Measurements from ENCODE around the gene CXorf66. TPM values are rescaled to one million over a fixed set of nuclear protein-coding genes. Genes with fewer than 3 reads are reported as not detected.
"Not testable (repeated sequence)": the region's sequence is repeated elsewhere in the genome, so short reads cannot be mapped to it uniquely, and the experiment has no call there.

Gene CXorf66
- polyA plus RNA-seq (2013, experiment 1 of 2; ENCODE audit: insufficient read length), result not detected
- not detected for polyA plus RNA-seq (2013, experiment 2 of 2; ENCODE audit: insufficient read length)

- DNase-seq, result no peak
Measured at GRCh38 chrX:139965421-139965820, at the start of gene CXorf66. Gene CXorf66, minus strand, starts transcription at chrX:139965521. Its CDS starts 25 bp downstream, at chrX:139965496.

DNA sequence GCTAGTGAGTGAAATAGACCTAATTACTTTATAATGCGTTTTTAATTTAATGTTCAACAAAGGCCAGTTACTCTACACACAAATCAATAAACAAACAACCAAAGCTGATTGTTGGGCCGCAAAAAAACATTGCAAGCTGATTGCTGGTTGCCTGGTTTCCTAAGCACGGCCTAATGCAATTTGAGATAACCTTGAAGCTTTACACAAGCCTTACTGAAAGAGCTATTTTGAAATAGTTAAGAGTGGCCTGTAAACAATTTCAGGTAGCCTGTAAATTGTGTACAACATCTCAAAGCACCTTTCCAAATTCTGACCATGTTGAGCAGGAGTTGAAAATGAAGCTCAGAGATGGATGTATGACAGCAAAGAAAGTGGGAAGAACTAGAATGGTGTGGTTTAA lies 17.5 kb upstream of the CXorf66 start:
- no peak for DNase-seq

GRCh38 chrX:139974471-139974870 lies 9.2 kb upstream of the CXorf66 start:
- DNase-seq, result no peak

DNA sequence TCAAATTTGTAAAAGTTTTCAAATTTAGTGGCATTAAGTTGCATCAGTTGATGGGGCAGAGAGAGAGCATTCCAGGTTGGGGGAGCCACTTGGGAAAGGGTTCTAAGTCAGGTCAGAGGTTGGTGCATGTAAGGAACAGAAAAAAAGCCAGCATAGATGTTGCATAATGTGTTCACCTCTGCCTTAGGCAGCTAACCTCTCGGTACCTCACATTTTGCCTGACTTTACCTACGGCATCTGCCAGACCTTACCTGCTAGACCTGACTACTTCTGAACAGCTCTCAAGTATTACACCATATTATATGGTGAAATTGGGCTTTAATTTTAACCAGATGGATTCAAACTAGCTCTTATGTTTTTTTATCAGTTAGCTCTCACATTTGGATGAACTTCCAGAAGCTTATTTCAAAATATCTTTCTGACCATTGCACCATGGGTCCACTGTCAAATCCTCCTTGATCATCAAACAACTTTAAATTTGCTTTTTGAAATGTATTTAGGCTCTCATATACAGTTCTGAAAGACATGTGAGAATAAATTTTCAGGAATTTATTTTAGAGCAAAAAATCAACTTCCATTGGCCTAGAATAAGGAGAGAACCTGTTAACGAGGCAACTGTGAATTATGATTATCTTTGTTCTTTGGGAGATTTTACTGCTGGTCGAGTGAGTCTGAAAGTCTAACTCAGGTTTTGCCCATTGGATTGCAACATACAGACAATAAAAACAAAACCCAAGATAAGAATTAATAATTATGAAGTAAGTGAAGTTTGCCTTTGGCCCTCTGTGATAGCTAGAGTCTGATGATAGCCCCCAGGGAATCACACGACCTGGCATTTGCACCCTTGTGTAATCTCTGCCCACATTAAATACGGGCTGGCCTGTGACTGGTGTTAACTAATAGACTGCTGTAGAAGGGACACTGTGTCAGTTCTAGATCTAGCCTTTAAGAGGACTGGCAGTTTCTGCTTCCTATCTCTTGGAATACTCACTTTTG lies 7.6 kb upstream of the CXorf66 start:
- DNase-seq, result no peak

GRCh38 chrX:139972113-139972512 lies 6.8 kb upstream of the CXorf66 start:
- no peak for DNase-seq

- DNase-seq, result no peak
Measured at GRCh38 chrX:139971394-139971749, 6.1 kb upstream of the CXorf66 start.

- no peak for DNase-seq
Measured at GRCh38 chrX:139969286-139969685, 4.0 kb upstream of the CXorf66 start.

- DNase-seq, result no peak
Measured at GRCh38 chrX:139967750-139968149, 2.4 kb upstream of the CXorf66 start.

DNA sequence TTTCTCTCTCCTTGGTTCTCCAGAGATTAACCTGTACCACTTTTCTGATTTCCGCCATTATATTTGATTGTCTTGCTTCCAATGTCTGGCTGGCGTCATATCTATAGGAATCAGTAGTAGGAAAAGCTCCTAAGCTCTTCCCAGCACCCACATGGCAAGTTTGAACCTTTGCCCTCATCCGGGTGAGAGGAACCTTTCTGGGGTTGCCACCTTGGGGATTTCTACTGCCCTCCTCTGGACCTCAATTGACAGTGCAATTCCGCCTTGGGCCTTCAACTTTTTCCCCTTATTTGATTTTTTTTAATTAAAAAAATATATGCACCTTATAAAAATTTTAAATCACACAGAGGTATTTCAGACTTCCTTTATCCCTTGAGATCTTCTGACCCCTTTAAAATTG lies 2.0 kb upstream of the CXorf66 start:
- no peak for DNase-seq

DNA sequence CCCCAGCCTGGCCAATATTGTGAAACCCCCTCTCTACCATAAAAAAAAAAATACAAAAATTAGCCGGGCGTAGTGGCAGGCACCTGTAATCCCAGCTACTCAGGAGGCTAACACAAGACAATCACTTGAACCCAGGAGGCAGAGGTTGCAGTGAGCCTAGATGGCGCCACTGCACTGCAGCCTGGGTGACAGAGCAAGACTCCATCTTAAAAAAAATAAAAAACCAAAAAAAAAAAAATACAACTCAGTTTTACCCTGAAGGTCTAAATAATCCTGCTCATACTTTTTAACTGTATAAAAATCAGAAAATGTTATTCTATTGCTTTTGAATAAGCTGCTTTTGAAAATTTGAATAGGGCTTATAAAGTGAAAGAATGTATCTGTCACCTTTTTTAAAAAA lies 838 bp upstream of the CXorf66 start:
- not testable (repeated sequence) for DNase-seq

DNA sequence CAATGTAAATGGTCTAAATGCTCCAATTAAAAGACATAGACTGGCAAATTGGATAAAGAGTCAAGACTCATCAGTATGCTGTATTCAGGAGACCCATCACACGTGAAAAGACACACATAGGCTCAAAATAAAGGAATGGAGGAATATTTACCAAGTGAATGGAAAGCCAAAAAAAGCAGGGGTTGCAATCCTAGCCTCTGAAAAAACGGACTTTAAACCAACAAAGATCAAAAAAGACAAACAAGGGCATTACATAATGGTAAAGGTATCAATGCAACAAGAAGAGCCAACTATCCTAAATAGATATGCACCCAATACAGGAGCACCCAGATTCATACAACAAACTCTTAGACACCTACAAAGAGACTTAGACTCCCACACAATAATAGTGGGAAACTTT lies 4.2 kb downstream of the CXorf66 start:
- not testable (repeated sequence) for DNase-seq

DNA sequence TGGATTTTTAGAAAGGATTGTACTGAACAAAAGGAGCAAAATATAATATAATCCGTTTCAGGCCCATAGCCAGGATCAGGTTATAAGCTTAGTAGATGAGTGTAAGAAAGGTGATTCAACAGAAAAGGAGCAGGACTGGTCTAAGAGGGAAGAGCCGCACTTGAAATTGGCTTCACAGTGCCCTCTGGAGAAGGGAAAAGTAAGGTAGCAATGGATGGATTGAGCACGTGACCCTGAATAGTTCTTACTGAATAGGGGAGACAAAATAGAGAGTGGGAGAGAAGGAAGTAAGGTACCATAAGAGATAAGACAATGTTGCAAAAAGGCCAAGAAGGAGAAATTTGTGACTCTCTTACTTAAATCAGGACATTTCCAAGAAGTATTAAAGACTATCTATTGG lies 15.6 kb downstream of the CXorf66 start:
- no peak for DNase-seq

DNA sequence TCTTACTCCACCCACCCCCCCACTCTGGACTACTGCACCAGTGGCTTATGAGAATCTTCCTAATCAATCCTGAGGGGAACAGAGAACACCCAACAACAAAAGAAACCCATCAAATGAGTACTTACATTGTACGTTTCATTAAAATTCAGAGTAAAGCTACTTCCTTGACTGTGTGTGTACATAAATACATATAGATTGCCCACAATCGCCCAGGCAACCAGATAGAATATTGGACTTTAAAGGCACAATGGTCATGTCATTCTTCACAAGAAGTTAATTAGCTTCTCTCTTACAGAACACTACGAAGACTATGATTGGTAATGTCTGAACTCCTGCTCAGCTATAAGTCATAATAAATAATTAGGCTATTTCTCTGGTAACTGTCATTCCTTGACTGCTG lies 20.2 kb downstream of the CXorf66 start:
- no peak for DNase-seq

- DNase-seq, result no peak
Measured at GRCh38 chrX:139936259-139936658, 29.1 kb downstream of the CXorf66 start.

- no peak for DNase-seq
Measured at GRCh38 chrX:139933904-139934303, 31.4 kb downstream of the CXorf66 start.

GRCh38 chrX:139932901-139933796 lies 32.2 kb downstream of the CXorf66 start, which contains the start of gene ATP11C:
Gene ATP11C, minus strand, starts transcription at chrX:139933053. Its CDS starts 1,011 bp downstream, at chrX:139932042.
- peak; percentile 92 for DNase-seq

GRCh38 chrX:139932073-139932900 lies 33.0 kb downstream of the CXorf66 start:
- DNase-seq, result peak; percentile 33

DNA sequence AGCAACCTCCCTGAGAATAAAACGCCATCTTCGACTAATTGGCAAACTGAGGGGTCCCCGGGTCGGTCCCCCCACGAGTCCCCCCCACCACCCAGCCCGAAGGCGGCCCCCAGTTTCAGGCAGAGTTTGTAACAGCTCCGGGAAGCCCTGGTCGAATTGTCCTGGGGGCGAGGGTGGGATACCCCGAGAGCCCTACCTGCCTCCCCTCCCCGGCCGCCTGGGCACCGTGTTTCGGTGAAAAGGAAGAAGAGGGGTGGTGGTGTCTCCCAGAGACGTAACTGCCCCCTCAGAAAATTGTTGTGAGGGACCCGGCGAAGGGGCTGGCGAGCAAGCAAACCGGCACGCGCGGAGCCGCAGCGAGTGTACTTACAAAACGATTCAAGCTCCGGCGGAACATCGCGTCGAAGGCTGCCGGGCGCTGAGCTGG lies 33.7 kb downstream of the CXorf66 start:
- DNase-seq, result no peak

DNA sequence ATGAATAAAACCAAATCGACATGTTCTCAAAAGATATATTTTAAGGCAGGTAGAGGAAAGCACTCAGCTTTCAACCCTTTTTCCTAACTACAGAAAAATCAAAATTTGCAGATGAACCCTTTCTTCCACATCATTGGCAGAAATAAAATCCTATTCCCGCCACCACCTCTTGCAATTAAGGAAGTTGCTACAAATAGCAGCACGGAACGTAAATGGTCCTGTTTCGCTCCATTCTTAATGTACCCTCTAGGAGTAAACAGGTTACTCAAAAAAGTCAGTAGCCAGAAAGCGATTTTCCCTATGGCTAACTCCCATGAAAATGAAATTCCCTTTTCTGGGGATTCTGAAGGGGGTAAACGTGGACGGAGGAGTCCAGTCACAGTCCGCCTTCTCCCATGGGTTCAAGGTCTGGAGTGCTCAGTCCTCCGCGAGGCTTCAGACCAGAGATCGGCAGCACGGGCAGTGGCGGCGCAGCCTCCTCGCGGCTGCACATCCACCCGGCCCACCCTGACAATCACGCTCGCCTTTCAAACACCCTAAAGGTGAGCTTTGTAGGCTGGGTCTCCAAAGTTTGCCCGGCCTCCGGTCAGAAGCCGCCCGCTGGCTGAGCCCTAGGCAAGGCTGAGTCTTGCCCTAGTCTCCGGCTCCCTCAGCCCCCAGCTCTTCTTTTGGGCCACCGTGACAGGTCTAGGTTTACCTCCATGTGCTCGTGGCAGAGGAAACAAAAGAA lies 34.2 kb downstream of the CXorf66 start:
- DNase-seq, result no peak

DNA sequence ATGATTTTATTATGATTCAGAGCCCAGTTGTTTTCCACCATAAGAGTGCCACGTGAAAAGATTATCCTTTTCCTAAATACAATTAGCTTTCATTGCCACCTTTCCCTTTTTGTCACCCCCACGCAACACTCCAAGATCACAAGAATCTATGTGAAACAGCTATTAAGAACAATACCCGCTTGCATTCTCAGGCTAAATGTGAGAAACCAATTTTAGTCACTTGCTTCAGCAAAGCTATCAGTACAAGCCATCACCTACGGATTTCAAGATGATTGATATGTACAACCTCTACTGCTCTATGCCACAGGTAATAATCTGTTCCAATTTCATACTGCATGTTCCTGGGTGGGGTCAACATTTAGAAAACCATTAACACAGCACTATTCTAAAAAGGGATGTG lies 34.9 kb downstream of the CXorf66 start:
- no peak for DNase-seq

DNA sequence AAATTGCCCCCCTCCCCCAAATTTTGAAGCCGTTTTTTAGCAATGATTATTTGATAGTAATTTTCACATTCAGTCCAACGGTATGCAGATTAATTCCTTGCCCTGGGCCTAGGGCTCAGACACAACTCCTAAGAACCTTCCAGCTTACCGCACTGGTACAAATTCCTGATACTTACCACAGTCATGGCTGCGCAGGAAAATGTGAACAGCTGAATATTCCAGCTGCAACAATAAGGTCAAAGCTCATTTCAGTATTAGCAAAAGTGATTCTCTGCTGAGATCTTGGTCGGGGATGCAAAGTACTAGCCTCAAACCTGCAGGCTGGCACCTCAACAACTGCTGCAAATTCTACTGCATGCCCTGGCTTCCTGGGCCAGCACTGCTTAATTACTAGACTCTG lies 35.4 kb downstream of the CXorf66 start:
- DNase-seq, result no peak

Measured in fibroblast of skin of abdomen (primary cell).